NCI-H2171 (cell line): ENCODE results near the gene KSR1.

Source experiments
- DNase-seq: peaks from one replicate; lab custom pipeline; 2025; lab: John Stamatoyannopoulos, UW

Gene KSR1

GRCh38 chr17:27473748-27474609 lies 17.7 kb downstream of the KSR1 start:
- no peak for DNase-seq

GRCh38 chr17:27475070-27475673 lies 18.9 kb downstream of the KSR1 start:
- DNase-seq = no peak

GRCh38 chr17:27475981-27476895 lies 20.0 kb downstream of the KSR1 start:
- no peak for DNase-seq

GRCh38 chr17:27477050-27477888 lies 21.0 kb downstream of the KSR1 start:
- DNase-seq = no peak

GRCh38 chr17:27477971-27478684 lies 21.9 kb downstream of the KSR1 start:
- no peak for DNase-seq

- DNase-seq = peak; percentile 45
Observed at GRCh38 chr17:27478901-27479538, 22.8 kb downstream of the KSR1 start.

- no peak for DNase-seq
Observed at GRCh38 chr17:27479838-27480237, 23.6 kb downstream of the KSR1 start.

GRCh38 chr17:27480699-27481098 lies 24.5 kb downstream of the KSR1 start:
- DNase-seq = no peak

- DNase-seq = no peak
Observed at GRCh38 chr17:27481327-27481726, 25.1 kb downstream of the KSR1 start.

- no peak for DNase-seq
Observed at GRCh38 chr17:27485125-27485524, 28.9 kb downstream of the KSR1 start.

GRCh38 chr17:27485716-27486495 lies 29.7 kb downstream of the KSR1 start:
- no peak for DNase-seq

- no peak for DNase-seq
Observed at GRCh38 chr17:27486741-27487140, 30.5 kb downstream of the KSR1 start.

- DNase-seq = no peak
Observed at GRCh38 chr17:27488231-27488630, 32.0 kb downstream of the KSR1 start.

GRCh38 chr17:27489045-27489715 lies 32.9 kb downstream of the KSR1 start:
- DNase-seq = no peak

GRCh38 chr17:27490391-27490790 lies 34.1 kb downstream of the KSR1 start:
- DNase-seq = no peak

GRCh38 chr17:27491713-27492190 lies 35.5 kb downstream of the KSR1 start:
- DNase-seq = peak; percentile 87

- no peak for DNase-seq
Observed at GRCh38 chr17:27492470-27492869, 36.2 kb downstream of the KSR1 start.

GRCh38 chr17:27493088-27493487 lies 36.8 kb downstream of the KSR1 start:
- DNase-seq = no peak
